Retinal pigment epithelial cell (primary cell): ENCODE measurements around the gene VASN.

Source experiments
- DNase-seq: peaks from one replicate; pipeline ENCODE4 v3.0.0-alpha.2; 2010; ENCODE audit warnings: low read depth
- H3K4me3 ChIP-seq: 2 replicates; pipeline ENCODE4 v1.5.1; 2011; ENCODE audit warnings: mild to moderate bottlenecking, low read length, control low read depth, moderate library complexity
- CTCF ChIP-seq: conservative IDR thresholded peaks from 2 replicates; pipeline ENCODE4 v1.5.1; 2011; ENCODE audit warnings: low read depth, low read length, control low read depth, inconsistent platforms

VASN gene

DNA sequence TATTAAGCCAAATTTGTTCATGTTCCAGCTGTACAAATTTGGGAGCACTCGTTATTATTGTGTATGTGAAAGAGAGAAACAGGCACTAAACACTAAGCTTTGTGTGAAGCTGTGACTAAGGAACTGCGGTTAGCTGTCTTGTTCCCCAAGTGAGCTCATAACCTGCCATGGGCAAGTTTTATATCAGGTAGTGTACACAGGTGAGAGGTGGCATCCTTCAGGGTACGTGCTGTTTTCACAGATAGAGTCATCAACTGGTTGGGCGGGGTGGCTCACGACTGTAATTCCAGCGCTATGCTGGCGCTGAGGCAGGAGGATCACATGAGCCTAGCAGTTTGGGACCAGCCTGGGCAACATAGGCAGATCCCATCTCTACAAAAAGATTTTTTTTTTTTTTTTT is 56.9 kb downstream of the VASN start:
- DNase-seq, result no peak
- TF ChIP-seq CTCF, result no peak
- no peak overlapping the region for H3K4me3 ChIP-seq

DNA sequence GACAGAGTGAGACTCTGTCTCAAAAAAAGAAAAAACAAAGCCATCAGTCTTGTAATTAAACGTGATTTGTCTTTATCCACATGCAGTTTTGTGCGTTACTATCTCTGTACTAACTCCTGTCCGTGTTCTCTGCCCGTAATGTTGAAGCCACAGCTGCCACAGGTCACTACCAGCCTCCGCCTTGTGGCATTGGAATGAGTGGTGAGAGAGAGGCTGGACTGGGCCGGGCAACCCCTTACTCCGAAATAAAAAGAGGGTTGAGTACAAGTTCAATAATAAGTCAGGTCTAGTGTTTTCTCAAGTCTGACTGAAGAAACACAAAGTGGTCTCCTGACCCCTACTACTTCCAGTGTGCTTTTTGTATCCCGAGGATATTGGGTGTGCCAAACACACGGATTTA is 59.4 kb downstream of the VASN start:
- no peak for DNase-seq
- TF ChIP-seq CTCF, result no peak
- H3K4me3 ChIP-seq, result no peak overlapping the region
